ENCODE measurements around the gene IRF9. TPM values are rescaled to one million over a fixed set of nuclear protein-coding genes. Genes with fewer than 3 reads are reported as not detected.
A peak's percentile ranks its signal among the peaks of the same experiment; 100 is the strongest.
"Not testable (repeated sequence)": the region's sequence is repeated elsewhere in the genome, so short reads cannot be mapped to it uniquely, and the experiment has no call there.

IRF9 gene
- total RNA-seq, 2 donors from 2014 or later = 53.7 to 92.4 TPM

DNA sequence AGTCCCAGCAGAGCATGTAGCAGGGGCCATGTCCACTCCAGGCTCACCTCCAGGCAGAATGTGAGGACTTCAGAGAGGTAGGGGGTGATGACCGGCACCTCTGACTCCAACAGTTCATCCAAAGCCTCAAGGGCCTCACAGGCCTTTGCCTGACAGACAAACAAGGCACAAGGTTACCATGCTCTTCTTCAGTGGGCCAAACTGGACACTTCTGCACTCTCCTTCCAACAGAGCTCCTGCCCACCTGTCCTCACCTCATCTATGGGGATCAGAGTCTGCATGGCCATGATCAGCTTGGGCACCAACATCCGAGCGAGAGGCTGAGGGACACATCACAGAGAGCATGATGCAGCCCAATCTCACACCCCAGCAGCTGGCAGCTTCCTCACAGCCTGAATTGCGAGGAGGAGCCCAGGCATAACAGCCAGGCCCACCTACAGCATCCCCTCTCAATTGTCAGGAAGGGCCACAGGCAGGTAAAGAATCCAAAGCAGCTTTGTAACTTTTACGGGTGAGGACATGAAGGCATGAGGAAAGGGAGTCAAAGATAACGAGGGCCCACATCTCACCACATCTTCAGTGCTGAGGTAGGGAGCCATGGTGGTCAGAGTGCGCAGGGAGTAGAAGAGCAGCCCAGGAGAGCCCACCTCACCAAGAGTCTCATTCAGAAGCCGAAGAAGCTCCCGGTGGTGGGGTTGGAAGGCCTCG lies 25.9 kb downstream of the IRF9 start:
- intact Hi-C loops (cut with DNase I) = no loop called here

DNA sequence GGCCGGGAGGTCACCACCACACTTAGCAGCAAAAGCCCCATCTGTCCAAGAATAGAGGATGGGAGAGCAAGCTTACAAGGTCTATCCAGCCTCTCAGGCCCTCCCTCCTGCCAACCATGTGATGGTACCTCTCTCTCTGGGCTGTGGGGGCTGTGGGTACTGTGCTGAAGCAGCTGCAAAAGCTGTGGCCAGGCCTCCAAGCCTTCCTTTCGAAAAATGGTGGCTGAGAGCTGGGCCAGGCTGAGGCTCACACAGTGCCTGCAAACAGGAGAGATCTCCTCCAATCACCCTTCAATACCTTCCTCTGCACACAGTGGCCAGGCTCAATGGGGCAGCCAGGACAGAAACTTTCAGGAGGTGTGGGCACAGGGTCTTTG lies 26.5 kb downstream of the IRF9 start:
- DNase-seq (ENCODE audit: low spot score) = peak; percentile 47
- intact Hi-C loops (cut with DNase I) = no loop called here

More for the DNA sequence above, 25.9 kb downstream of the IRF9 start:
- peak; percentile 40 for DNase-seq (ENCODE audit: low spot score)

DNA sequence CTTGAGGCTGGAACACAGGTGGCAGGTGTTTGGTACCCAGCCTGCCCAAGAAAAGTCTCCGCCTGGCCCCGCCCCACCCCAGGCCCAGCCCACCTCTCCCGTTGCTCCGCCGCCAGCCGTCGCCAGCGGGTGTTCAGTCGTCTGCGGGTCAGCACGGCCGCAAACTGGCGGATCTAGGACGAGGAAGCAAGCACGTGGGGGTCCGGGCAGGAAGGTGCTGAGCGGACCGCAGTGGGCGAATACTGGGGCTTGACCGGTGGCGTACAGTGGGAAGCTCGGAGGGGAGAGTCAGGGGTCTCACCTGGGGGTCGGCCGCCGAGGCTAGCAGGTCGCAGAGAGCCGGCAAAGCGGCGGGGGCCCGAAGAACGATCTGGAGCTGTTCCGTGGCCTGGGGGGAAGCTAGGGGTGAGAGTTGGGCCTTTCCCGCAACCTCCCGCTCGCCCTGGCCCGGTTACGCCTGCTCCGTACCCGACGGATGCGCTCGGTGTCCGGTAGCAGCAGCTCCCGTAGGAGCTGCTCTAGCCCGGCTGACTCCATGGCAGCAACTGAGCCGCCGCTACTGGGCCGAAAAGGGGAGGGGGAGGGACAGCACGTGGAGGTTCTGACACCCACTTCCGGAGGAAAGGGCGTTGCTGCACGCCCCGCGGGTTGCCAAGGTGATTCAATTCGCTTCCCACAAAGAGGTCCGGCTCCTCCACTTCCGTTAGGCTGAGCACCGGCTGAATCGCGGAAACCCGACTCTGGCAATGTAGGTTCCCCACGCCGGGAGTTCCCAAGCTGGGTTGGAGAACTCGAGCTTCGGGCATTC lies 27.4 kb downstream of the IRF9 start, which contains the start of gene IPO4:
IPO4 (minus strand) TSS at position 566 of the 808 bp plus-strand sequence; CDS start at position 537, 29 bp downstream.
- intact Hi-C loops (cut with DNase I) = no loop called here
- peak; percentile 99 for DNase-seq (ENCODE audit: low spot score)

DNA sequence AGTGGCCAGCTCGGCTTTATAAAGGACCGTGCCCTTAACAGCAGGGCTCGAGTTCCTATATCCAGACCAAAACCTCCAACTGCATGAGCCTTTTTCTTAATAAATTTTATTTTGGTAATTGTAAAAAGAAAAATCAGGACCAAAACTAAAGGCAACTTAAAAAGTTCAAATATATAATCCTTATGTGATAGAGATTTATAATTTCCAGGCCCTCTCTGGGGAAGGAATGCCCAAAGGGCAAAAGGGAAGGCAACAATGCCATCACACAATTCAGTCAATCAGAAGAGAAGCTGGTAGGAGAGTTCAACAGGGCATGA lies 28.0 kb downstream of the IRF9 start:
- intact Hi-C loops (cut with DNase I) = no loop called here
- no peak for DNase-seq (ENCODE audit: low spot score)

DNA sequence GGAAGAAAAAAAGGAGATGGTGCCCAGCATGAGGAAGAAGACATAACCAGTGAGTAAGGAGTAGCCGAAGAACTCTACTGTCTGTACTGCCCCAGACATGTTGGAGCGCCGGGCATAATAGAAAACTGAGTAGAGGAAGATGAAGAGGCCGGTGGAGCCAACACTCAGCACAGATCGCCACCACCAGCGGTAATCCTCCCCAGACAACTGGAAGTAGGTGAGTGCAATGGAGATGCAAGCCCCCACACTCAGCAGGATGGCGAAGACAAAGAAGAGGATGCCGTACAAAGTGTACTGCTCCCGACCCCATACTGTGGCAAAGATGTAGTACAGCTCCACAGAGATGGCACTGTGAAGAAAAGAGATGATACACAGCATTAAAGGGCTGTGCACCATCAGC lies 28.4 kb downstream of the IRF9 start:
- peak; percentile 57 for DNase-seq (ENCODE audit: low spot score)
- intact Hi-C loops (cut with DNase I) = no loop called here

DNA sequence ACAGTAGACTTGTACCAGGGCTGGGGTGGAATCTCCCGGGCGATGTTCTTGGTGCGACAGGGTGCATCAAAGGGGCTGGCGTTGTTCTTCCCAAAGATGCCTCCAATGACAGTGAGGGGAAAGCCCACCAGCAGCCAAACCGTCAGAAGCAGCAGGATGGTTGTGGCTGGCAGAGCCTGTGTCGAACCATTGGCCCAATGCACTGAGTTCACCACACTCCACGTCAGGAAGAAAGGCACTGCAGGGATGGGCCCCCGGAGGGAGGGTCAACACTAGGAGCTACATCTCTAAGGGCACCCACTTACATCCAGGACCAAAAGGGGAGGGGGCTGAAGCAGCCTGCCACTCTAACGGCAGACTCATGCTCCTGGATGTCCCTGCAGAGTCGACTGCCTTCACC lies 29.4 kb downstream of the IRF9 start:
- intact Hi-C loops (cut with DNase I) = no loop called here
- DNase-seq (ENCODE audit: low spot score) = peak; percentile 69

DNA sequence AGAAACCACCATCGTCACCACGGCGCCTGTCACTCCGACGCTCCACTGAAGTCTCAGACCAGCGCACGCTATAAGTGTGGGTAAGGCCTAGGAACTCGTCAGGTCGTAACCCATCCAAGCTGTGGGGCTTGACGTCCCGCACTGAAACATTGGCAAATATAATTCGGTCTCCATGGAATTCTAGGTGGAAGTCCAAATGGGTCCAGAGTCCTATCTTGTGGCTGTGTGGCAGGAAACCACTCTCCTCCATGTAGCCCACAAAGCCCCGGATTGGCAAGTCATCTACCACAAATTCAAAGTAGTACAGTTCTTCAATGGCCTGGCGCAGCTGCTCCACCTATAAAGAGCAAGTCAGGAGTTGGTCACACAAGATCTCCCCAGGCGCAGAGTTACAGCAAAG lies 31.9 kb downstream of the IRF9 start:
- no peak for DNase-seq (ENCODE audit: low spot score)
- intact Hi-C loops (cut with DNase I) = no loop called here

DNA sequence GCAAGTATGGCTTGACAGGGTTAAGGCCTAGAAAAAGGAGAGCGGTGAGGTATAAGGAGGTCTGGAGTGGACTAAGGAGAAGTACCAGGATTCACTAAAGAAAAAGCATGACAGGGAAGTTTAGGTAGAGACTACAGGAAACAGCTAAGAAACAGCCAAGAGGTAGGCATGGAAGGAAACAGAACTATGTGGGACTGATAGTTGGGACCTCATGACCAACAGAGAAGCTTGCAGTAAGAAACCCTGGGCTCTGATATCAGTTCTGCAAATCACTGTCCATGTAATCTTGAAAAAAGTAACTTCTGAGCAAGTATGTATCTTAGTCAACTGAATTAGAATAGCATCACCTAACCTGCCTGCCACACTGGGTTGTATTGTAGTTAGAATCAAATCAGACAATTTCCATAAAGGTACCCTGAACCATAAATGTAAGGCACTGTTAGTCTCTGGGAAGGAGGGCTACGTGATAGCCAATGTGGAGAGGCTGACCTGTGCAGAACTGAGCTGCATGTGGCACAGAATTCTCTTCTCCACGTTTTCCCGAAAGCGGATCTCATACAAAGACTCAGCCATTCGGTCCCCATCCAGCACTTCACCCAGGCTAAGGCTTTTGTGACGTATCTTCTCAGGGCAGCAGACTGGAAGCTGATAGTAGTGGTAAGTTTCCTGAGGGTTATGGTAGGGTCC lies 33.3 kb downstream of the IRF9 start:
- intact Hi-C loops (cut with DNase I) = no loop called here
- DNase-seq (ENCODE audit: low spot score) = no peak

DNA sequence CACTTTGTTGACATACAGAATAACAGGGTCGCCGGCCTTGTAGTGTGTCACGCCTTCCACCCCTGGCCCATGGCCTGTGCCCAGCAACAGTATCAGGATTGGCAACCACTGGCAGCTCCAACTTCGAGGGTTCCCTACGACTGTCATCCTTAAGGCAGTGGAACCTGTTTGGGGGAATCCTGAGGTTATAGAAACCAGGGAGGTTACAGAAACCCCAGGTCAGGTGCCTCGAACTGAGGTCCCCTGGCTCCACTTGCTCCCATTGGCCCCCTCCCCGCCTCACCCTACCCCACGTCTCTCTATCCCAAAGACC lies 33.8 kb downstream of the IRF9 start:
- intact Hi-C loops (cut with DNase I) = no loop called here
- no peak for DNase-seq (ENCODE audit: low spot score)

DNA sequence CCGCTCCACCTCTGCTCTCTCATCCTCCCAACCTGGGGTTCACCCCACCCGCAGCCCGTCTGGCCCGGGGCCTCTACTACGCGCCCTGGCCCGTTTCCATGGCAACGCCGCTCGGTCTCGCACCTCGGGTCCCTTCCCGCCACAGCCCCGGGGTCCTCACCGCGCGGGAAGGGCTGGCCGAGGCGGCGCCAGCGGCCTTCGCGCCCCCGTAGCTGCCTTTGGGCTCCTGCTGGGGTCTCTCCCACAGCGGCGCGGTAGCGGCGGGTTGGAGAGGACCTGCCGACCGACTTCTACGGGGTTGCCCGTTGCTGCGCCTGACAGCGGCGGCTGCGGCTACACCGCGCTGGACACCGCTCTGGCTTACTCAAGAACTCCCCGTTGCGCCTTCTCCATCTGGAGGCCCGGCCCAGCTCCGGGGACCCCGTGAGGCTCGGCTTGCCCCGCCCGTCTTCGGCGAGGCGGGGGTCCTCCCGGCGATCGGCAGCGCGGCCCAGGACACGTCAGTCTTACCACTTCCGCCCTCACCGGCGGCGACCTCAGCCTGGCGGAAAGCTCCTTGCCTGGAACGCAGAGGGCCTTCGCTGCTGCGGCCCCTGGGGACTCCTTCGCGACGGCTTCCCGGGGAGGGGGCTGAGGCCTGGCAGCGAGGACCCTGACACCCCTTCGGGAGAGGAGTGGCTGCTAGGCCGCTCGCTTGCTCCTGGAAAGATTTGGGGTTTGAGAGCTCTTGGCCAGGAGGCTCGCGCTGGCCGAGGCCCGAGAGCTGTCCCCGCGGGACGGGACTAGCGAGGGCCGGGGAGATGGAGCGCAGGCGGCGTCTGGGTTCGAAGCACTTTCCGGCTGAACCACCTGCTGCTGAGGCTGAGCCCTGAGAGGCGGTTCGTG lies 34.4 kb downstream of the IRF9 start, which contains the start of gene TM9SF1:
TM9SF1 (minus strand) TSS at position 256 of the 885 bp plus-strand sequence. CDS start 422 bp downstream, outside the sequence.
- peak; percentile 98 for DNase-seq (ENCODE audit: low spot score)
- intact Hi-C loops (cut with DNase I) = no loop called here

DNA sequence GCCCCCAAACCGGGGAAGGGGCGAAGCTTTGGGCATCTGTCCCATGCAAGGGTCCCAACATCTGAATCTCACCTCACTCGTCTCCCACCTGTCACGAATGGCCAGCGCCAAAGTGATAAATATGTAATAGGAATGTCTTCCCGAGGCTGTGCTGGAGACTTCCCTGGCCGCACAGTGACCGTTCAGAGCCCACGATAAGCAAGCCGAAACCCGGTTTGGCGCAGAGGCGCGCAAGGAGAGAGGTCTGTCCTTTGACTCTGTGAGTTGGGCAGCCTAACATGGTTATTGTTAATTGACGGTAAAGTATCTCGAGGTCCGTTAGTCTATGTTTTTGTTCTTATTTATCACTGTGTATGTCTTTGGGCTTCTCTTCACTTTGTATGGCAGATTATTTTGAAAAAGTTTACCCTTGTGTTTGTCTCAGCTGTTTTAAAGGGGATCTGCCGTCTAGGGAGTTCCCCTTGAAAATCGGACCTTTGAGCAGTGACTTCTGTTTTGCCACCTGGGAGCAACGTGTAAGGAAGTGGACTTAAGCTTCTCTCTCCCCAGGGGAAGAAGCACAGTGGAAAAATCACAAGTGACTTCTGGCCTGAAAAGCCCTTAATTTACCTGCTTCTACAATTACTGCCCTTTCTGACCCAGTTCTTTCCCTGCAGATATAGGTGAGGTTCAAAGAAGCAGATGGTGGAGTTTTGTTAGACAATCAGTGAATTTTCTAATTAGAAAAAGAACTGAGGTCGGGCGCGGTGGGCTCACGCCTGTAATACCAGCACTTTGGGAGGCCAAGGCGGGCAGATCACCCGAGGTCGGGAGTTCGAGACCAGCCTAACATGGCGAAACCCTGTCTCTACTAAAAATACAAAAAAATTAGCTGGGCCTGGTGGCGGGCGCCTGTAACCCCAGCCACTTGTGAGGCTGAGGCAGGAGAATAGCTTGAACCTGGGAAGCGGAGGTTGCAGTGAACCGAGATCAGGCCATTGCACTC lies 35.3 kb downstream of the IRF9 start:
- no peak for DNase-seq (ENCODE audit: low spot score)
- intact Hi-C loops (cut with DNase I) = no loop called here

DNA sequence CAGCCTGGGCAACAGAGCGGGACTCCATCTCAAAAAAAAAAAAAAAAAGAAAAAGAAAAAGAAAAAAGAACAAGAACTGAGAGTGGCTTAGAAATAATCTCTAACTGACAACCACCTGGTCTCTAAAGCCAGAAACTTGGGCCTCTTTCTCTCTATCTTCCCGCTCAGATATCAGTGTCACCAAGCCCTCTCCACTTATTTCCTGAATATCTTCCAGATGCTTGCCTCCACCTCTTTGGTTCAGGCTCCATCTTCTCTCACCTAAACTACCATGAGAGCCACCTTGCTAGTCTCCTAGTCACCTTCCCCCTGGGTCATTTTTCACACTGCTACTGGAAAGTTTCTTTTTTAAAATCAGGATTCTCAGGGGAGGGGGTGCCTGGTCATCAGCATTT lies 36.0 kb downstream of the IRF9 start:
- intact Hi-C loops (cut with DNase I) = no loop called here
- DNase-seq (ENCODE audit: low spot score) = no peak

DNA sequence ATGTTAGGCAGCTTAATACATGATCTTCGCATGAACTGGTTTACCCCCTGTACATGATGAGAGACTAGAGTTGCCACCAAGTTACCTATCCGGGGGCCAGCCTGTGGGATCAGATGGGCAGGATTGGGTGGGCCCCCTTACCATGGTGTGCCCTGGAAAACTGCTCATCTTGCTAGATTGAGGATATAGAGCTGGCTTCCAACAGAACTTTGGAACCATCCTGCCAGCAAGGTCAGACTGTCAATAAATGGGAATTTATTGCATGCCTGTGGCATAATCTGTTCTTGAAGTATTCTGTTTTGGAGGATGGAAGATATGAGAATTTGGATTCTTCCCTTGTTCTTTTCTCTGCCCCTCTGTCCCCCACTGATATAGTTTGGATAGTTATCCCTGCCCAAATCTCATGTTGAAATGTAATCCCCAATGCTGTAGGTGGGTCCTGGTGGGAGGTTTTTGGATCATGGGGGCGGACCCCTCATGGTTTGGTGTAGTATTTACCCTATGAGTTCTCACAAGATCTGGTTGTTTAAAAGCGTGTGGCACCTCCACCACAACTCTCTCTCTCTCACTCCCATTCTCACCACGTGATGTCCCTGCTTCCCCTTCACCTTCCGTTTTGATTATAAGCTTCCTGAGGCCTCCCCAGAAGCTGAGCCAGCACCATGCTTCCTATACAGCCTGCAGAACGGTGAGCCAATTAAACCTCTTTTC lies 37.9 kb downstream of the IRF9 start:
- no peak for DNase-seq (ENCODE audit: low spot score)
- intact Hi-C loops (cut with DNase I) = no loop called here

DNA sequence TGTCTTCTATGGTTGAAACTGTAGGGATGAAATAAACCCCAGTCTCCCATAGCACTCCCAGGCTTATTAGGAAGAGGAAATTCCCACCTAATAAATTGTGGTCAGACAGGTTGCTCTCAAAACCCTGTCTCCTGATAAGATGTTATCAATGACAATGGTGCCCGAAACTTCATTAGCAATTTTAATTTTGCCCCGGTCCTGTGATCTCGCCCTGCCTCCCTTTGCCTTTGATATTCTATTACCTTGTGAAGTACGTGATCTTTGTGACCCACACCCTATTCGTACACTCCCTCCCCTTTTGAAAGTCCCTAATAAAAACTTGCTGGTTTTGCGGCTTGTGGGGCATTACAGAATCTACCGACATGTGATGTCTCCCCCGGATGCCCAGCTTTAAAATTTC lies 41.5 kb downstream of the IRF9 start:
- intact Hi-C loops (cut with DNase I) = not testable (repeated sequence)

DNA sequence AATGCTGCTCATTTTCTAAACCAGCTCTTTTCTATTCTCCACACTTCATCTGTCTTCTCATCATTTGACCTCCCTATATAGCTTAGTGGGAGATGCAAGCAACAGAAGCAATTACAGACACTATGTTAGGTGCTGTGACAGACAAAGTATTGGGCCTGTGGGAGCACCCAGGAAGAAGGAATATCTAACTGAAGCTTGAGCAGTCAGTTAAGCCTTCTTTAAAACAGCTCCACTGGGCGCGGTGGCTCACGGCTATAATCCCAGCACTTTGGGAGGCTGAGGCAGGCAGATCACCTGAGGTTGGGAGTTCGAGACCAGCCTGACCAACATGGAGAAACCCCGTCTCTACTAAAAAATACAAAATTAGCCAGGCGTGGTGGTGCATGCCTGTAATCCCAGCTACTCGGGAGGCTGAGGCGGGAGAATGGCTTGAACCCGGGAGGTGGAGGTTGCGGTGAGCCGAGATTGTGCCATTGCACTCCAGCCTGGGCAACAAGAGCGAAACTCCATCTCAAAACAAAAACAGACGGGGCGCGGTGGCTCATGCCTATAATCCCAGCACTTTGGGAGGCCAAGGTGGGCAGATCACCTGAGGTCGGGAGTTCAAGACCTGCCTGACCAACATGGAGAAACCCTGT lies 42.3 kb downstream of the IRF9 start:
- not testable (repeated sequence) for DNase-seq (ENCODE audit: low spot score)

More for the DNA sequence above, 41.5 kb downstream of the IRF9 start:
- DNase-seq (ENCODE audit: low spot score) = not testable (repeated sequence)

DNA sequence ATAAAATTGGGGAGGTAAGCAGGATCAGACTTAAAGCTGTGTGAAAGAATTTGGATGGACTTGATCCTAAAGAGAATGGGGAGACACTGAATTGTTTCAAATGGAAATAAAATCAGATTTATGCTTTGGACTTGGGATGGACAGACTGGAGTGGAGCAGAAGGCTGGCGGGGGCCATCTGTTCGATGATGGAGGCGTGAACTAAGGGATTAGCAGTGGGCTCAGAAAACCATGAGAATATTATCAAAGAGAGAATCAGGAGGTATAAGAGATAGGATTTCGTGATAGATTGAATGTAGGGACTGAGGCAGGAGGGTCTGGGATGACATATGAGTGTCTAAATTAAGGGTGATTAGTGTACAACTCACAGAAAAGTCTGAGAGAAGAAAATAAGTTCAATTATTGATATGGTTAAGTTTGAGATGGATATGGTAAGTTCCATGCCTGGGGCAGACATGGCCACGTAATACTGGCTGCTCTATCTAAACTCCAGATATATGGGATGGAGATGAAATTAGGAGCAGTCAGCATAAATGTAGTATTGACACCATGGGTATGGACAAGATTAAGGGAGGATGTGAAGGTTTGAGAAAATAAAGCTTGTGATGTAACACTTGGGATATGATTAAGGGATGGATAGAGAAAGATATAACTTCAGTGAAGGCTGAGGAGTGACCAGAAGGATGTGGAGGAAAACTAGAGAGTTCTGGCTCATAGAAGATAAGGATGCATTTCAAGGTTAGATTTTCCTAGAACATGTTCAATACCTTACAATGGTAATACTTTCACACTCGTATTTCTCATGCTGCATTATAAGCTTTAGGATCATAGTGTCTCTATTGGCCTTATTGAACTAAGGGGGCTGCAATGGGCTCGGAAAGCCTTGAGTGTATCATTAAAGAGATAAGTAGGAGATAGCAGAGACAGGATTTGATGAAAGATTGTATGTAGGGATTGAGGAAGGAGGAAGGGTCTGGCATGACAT lies 43.4 kb downstream of the IRF9 start:
- no peak for DNase-seq (ENCODE audit: low spot score)
- intact Hi-C loops (cut with DNase I) = no loop called here

More for the DNA sequence above, 42.3 kb downstream of the IRF9 start:
- intact Hi-C loops (cut with DNase I) = not testable (repeated sequence)
